HG02588 (cell line): ENCODE measurements around the gene EIF3L.
A peak's percentile ranks its signal among the peaks of the same experiment; 100 is the strongest.

Experiments used
- ATAC-seq: cut with Tn5 transposase; IDR thresholded peaks from one replicate; pipeline ENCODE4 v1.9.1; 2021; ENCODE audit warnings: mild to moderate bottlenecking, moderate library complexity; ENCODE audit not compliant: unreplicated experiment

The EIF3L gene

GRCh38 chr22:37904572-37905533, 55.6 kb downstream of the EIF3L start:
- no peak for ATAC-seq

GRCh38 chr22:37905534-37906363, 56.5 kb downstream of the EIF3L start, which contains the start of gene MICALL1:
Gene MICALL1, plus strand, starts transcription at chr22:37906297. Its CDS starts 126 bp downstream, at chr22:37906423.
- peak; percentile 72 for ATAC-seq

- peak; percentile 30 for ATAC-seq
These were observed 57.3 kb downstream of the EIF3L start for GRCh38 chr22:37906364-37907008.

GRCh38 chr22:37907036-37907954, 58.1 kb downstream of the EIF3L start:
- ATAC-seq = no peak

DNA sequence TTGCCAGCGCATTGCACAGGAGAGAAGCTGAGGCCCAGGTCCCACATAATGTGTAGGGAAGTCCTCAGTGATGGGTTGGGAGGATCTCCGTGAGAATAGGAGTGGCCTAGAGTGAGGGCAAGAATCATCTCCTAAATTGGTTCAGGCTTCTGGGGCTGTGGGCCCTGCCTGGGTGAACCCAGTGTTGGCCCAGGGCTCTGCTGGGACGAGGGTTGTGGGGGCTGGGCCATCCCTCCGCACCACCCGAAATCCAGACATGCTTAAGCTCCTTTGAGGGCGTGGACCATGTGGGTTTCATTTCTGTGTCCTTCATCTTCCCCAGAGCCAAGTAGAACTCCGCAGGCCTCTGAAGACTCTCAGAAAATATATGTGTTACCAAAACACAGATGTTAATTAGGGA, 60.5 kb downstream of the EIF3L start:
- no peak for ATAC-seq

- ATAC-seq = no peak
These were observed 61.9 kb downstream of the EIF3L start for GRCh38 chr22:37910890-37911672.

GRCh38 chr22:37911697-37912096, 62.5 kb downstream of the EIF3L start:
- no peak for ATAC-seq

DNA sequence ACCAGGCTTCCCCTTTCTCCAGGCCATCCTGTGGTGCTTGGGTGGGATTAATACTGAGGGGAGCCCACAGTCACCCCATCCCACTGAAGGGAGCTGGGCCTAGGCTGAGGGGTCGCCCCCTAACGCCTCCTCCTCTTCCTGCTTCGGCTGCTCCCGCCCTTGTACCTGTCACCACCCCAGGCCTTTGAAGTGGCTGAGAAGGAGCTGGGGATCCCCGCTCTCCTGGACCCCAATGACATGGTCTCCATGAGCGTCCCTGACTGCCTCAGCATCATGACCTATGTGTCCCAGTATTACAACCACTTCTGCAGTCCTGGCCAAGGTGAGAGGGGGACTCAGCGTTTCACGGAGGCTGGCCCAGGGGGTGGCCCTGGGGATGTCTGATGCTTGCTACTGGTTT, 63.0 kb downstream of the EIF3L start:
- ATAC-seq = no peak

DNA sequence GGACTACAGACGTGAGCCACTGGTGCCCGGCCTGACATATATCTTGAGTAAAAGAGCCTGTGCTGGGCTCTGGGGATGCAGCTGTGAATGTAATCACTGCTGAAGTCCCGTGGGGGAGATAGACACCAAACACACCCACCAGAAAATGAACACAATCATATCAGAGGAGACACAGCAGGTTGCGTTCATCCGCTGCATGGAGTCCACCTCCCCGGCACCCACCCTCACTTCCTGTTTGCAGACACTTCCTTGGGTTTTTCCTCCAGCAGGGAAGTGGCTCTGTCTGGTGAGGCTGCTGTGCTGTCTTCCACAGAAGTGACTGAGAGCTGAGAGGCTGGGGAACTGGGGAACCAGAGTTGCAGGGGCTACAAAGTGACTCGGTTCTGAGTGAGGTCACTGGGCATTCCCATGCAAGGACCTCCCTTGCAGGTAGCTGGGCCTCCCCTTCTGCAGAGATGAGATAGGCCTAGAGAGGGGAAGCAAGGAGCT, 64.1 kb downstream of the EIF3L start:
- no peak for ATAC-seq

DNA sequence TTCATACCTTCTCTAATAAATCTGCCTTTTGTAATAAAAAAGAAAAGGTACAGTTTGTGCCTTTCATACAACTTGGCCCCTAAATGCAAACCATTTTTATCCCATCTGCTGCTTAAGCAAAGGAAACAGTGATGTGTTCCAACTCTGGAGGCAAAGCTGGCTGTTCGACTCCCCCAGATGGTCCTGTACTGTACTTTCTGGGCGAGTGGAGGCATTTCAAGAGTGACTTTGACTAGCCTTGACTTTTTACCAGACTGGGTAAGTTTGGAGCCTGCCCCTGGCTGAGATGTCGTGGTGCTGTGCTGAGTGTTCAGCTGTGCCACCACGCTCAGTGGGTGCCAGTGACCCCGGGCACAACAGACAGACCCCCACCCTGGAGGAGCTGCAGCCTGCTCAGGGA, 67.1 kb downstream of the EIF3L start:
- ATAC-seq = no peak

DNA sequence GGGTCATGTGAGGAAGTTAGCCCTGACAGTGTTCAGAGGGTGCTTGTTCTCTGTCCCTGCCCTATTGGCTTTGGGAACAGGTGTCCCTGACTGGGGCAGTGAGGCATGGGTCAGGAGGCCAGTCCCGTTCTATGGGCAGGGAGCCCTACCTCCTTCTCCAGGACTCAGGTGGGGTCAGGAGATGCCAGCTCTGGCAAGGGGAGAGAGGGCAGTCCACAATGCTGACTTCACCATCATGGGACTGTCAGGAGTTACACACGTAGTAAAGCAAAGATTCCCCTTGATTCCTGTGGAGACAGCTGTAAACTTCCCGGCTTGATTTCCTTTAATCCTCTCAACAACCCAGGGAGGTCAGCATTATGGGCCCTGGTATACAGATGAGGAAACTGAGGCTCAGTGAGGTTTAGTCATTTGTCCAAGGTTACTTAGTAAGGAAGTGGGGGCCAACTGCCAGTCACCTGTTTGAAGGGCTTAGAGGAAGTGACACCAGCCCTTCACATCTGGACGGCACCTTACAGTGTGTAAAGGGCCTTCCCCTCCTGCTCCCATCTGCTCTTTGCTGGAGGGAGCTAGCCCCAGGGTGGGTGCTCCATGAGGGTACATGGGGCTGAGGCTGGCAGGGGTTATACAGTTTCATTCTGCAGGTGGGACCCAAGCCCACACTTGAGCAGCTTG, 68.8 kb downstream of the EIF3L start:
- no peak for ATAC-seq

- no peak for ATAC-seq
These were observed 69.5 kb downstream of the EIF3L start for GRCh38 chr22:37918580-37919270.

- no peak for ATAC-seq
These were observed 70.9 kb downstream of the EIF3L start for GRCh38 chr22:37920126-37920525.

GRCh38 chr22:37922191-37922590, 73.0 kb downstream of the EIF3L start:
- ATAC-seq = no peak

DNA sequence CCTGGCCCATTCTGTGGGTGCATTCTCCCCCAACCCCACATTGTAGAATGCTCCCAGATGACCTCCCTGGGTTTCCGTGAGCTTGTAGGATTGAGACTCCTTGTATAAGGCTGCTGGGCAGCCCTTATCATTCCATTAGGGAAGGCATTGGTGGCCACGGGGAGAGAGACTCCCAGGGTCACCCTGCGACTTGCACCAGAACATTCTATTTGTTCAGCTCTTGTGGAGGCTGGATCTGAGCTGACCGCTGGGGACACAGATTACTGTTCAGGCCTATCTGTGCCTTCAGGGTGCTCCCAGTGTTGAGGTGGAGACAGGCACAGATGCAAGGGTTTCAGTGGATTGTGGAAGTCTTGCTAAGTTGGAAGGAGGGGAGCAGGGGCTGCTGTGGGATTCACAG, 74.7 kb downstream of the EIF3L start:
- ATAC-seq = no peak

GRCh38 chr22:37924386-37925065, 75.3 kb downstream of the EIF3L start:
- no peak for ATAC-seq

- ATAC-seq = no peak
These were observed 76.1 kb downstream of the EIF3L start for GRCh38 chr22:37925330-37925729.
